GM12878 (cell line): ENCODE results near the gene UBE3D. TPM values are rescaled to one million over a fixed set of nuclear protein-coding genes. Genes with fewer than 3 reads are reported as not detected.

Experiments used
- ATAC-seq: fragments of 200-7000 bp; cut with Tn5 transposase; 3 replicates; pipeline ENCODE4 v1.9.1; 2020; ENCODE audit warnings: mild to moderate bottlenecking, moderate library complexity
- BruUV-seq: library from RNA; stranded (reverse); fragments of 400-500 nt; replicated peaks from 2 replicates; lab custom pipeline; 2021; lab: Mats Ljungman, UMichigan
- CTCF ChIA-PET: fragments of 300-600 bp; sonication (Branson Sonifier 250); formaldehyde crosslinking; extraction: SDS; loops from one replicate; lab custom pipeline; 2021; ENCODE audit warnings: inconsistent platforms; lab: Yijun Ruan, JAX
- POLR2A ChIA-PET: fragments of 350-600 bp; formaldehyde crosslinking; extraction: SDS; loops from one replicate; lab custom pipeline; 2021; ENCODE audit warnings: inconsistent platforms; lab: Charles Lee
- RAD21 ChIA-PET: fragments of 300-600 bp; sonication (Branson Sonifier 250); formaldehyde crosslinking; loops from one replicate; lab custom pipeline; 2023; ENCODE audit warnings: antibody characterized with exemption; ENCODE audit not compliant: unreplicated experiment; lab: Charles Lee
- SMC1A ChIA-PET: fragments of 300-600 bp; sonication (Branson Sonifier 250); formaldehyde crosslinking; loops from one replicate; lab custom pipeline; 2023; ENCODE audit not compliant: unreplicated experiment, uncharacterized antibody; lab: Charles Lee
- DNase-seq: peaks from one replicate; pipeline ENCODE4 v3.0.0-alpha.2; 2011; ENCODE audit warnings: low read depth, low spot score
- FAIRE-seq: peaks from 3 replicates; lab custom pipeline; 2011; peaks lifted over from hg19 to GRCh38; lab: Jason Lieb, UNC
- H2AFZ ChIP-seq: 2 replicates; pipeline ENCODE4 v1.6.0; 2011; ENCODE audit warnings: low read depth, low read length, control low read depth; ENCODE audit not compliant: control insufficient read depth
- H3K27ac ChIP-seq: 2 replicates; pipeline ENCODE4 v1.5.1; 2011; ENCODE audit warnings: control low read depth; ENCODE audit not compliant: control insufficient read depth, insufficient read depth
- H3K27me3 ChIP-seq, 2 experiments: replicated peaks in 1 of 2; 2 replicates each; pipeline versions ENCODE4 v1.6.0 to v1.6.1; 2011; ENCODE audit warnings: low read length in 1 of 2; ENCODE audit not compliant: control insufficient read depth in 2 of 2, insufficient read depth in 2 of 2
- H3K36me3 ChIP-seq, 2 experiments: 2 replicates each; pipeline ENCODE4 v1.5.1; 2011; ENCODE audit warnings: low read length in 1 of 2; ENCODE audit not compliant: control insufficient read depth in 2 of 2, insufficient read depth in 2 of 2
- H3K4me1 ChIP-seq: 2 replicates; pipeline ENCODE4 v1.6.1; 2011; ENCODE audit warnings: mild to moderate bottlenecking, low read length, moderate library complexity, mixed read lengths; ENCODE audit not compliant: control insufficient read depth, insufficient read depth
- H3K4me2 ChIP-seq: 2 replicates; pipeline ENCODE4 v1.6.0; 2011; ENCODE audit warnings: control low read depth; ENCODE audit not compliant: control insufficient read depth, insufficient read depth
- H3K4me3 ChIP-seq: fragments of 200-600 bp; sonication (generic); 2 replicates; pipeline ENCODE4 v1.5.1; 2016
- H3K79me2 ChIP-seq: 2 replicates; pipeline ENCODE4 v1.6.0; 2011; ENCODE audit warnings: low read length; ENCODE audit not compliant: control insufficient read depth, insufficient read depth
- H3K9ac ChIP-seq: 2 replicates; pipeline ENCODE4 v1.8.0; 2011; ENCODE audit warnings: low read length, control low read depth, mixed read lengths; ENCODE audit not compliant: control insufficient read depth, insufficient read depth
- H3K9me3 ChIP-seq: replicated peaks from 3 replicates; pipeline ENCODE4 v1.5.1; 2011; ENCODE audit warnings: mild to moderate bottlenecking, low read length; ENCODE audit not compliant: control insufficient read depth, insufficient read depth
- H4K20me1 ChIP-seq: 2 replicates; pipeline ENCODE4 v1.6.0; 2011; ENCODE audit not compliant: control insufficient read depth, insufficient read depth
- ASH2L ChIP-seq: fragments of 300-600, 200-600 bp; sonication (generic); IDR thresholded peaks from 2 replicates; pipeline ENCODE4 v1.6.1; 2017; ENCODE audit warnings: low read depth, mild to moderate bottlenecking, borderline replicate concordance
- CHD1 ChIP-seq: IDR thresholded peaks from 2 replicates; pipeline ENCODE4 v1.6.1; 2012; ENCODE audit warnings: low read depth, low read length, improper control_type of control experiment
- EZH2 ChIP-seq: IDR thresholded peaks from 2 replicates; pipeline ENCODE4 v1.6.1; 2012; ENCODE audit warnings: low read depth, mild to moderate bottlenecking, control low read depth, inconsistent platforms, low read length, borderline replicate concordance; ENCODE audit not compliant: control insufficient read depth
- FOXM1 ChIP-seq: IDR thresholded peaks from 2 replicates; pipeline ENCODE4 v1.6.1; 2012; ENCODE audit warnings: low read depth, mild to moderate bottlenecking, inconsistent platforms, low read length, moderate library complexity
- MYB ChIP-seq: fragments of 150-350 bp; IDR thresholded peaks from 2 replicates; pipeline ENCODE4 v1.6.1; 2014; ENCODE audit warnings: mild to moderate bottlenecking, low read depth, low read length, borderline replicate concordance
- NFIC ChIP-seq: IDR thresholded peaks from 2 replicates; pipeline ENCODE4 v1.6.1; 2012; ENCODE audit warnings: low read depth, mild to moderate bottlenecking, inconsistent platforms, low read length, moderate library complexity
- POLR2A ChIP-seq: IDR thresholded peaks from 2 replicates; pipeline ENCODE4 v1.6.1; 2011; ENCODE audit warnings: low read depth, mild to moderate bottlenecking, low read length
- RELA ChIP-seq: fragments of 450-650 bp; IDR thresholded peaks from 2 replicates; pipeline ENCODE4 v1.8.0; 2014; ENCODE audit warnings: borderline replicate concordance; ENCODE audit not compliant: partially characterized antibody
- SP1 ChIP-seq: IDR thresholded peaks from one replicate; pipeline ENCODE4 v1.6.1; 2011; ENCODE audit warnings: low read depth, low read length
- STAT1 ChIP-seq: fragments of 450-650 bp; conservative IDR thresholded peaks from 2 replicates; pipeline ENCODE4 v1.6.1; 2014; ENCODE audit warnings: antibody characterized with exemption, mild to moderate bottlenecking
- YY1 ChIP-seq: IDR thresholded peaks from 2 replicates; pipeline ENCODE4 v1.6.1; 2011; ENCODE audit warnings: low read depth, mild to moderate bottlenecking, low read length
- ZBTB33 ChIP-seq: fragments of 450-650 bp; IDR thresholded peaks from 2 replicates; pipeline ENCODE4 v1.6.1; 2017; ENCODE audit warnings: mild to moderate bottlenecking
- ZNF217 ChIP-seq: fragments of 450-650 bp; IDR thresholded peaks from 2 replicates; pipeline ENCODE4 v1.6.1; 2017; ENCODE audit warnings: antibody characterized with exemption, mild to moderate bottlenecking
- WGBS: methylation state at CpG from one replicate; pipeline ENCODE4 v1.1.6; 2016; ENCODE audit warnings: low lambda C conversion rate; ENCODE audit not compliant: insufficient replicate concordance, insufficient coverage; ENCODE audit errors: missing lambda C conversion rate; 5-methylcytosine and 5-hydroxymethylcytosine counted together
- in situ Hi-C: fragments of 300-500 bp; cut with MboI; formaldehyde crosslinking; loops from 9 replicates; pipeline ENCODE4 v1.14.3; 2018; ENCODE audit warnings: mixed read lengths
- intact Hi-C: fragments of 100-400 bp; cut with micrococcal nuclease; formaldehyde crosslinking; loops from one replicate; pipeline ENCODE4 v1.14.2; 2022; ENCODE audit not compliant: unreplicated experiment
- polyA plus RNA-seq, 11 experiments: library from polyadenylated mRNA; depleted of rRNA in 4 of 11; unstranded in 6 of 11; stranded (reverse) in 5 of 11; fragments of >200 nt; fragmentation: Nextera tagmentation in 4 of 11; fragmentation: Illumina TruSeq in 1 of 11; extraction: Ambion mirVana in 4 of 11; extraction: Trizol in 1 of 11; gene quantifications; 1 replicate in 1 of 11; 2 replicates in 10 of 11; pipeline versions ENCODE4 v1.2.1 to v1.2.3, GENCODE V29; 2011 to 2016; ENCODE audit warnings: inconsistent platforms in 2 of 11, missing spikeins in 2 of 11, low read depth in 1 of 11
- total RNA-seq, 4 experiments: library from RNA; depleted of rRNA in 3 of 4; stranded (reverse); fragments of >200 nt in 3 of 4; fragmentation: Illumina TruSeq in 1 of 4; extraction: Trizol in 1 of 4; gene quantifications; 2 replicates each; pipeline versions ENCODE4 v1.2.1 to v1.2.3, GENCODE V29; 2013 to 2021
- TF ChIP-seq, protein P1 (sequence below): fragments of 450-650 bp; IDR thresholded peaks from 2 replicates; pipeline ENCODE4 v1.6.1; 2016; ENCODE audit warnings: mild to moderate bottlenecking
- TF ChIP-seq, protein P2 (sequence below): fragments of 450-650 bp; IDR thresholded peaks from 2 replicates; pipeline ENCODE4 v1.6.1; 2017; ENCODE audit warnings: mild to moderate bottlenecking, moderate library complexity
- TF ChIP-seq, protein P3 (sequence below): fragments of 450-650 bp; formaldehyde crosslinking; IDR thresholded peaks from 2 replicates; pipeline ENCODE4 v1.4.0; 2022; ENCODE audit warnings: mild to moderate bottlenecking, moderate library complexity

The UBE3D gene
- total and polyA plus RNA-seq, 10 of the 15 experiments (the other 5 are each of a cell fraction or from before 2014, with no cell fraction given): 4.3 to 9.0 (median 7.5) TPM

DNA sequence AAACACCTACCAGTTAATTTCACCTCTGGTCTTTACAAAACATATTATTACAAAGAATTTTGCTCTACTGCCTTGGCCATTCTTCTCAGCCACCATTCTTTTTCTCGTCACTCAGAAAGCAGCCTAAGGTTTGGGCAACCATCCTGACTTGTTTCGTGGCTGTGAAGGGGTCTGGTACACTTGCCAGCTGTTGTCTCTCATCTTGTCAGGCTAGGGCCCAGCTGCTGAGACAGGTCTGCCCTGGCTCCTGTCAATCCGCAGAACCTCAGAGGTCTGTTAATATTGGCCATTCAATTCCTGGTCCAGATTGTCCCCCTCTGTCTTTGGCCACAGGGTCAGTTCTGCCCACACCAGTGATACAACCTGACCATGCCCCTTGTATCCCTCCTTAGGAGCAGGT, 197.7 kb downstream of the UBE3D start:
- ChIA-PET POLR2A (no interaction called here), RAD21 (no interaction called here), SMC1A (no interaction called here), CTCF (interaction anchor here (1.0 kb wide), 1 partner anchor 186 kb away, joined by 4 read pairs; no protein-coding TSS in a partner anchor)
- Histone ChIP-seq H3K27me3 (no peaks in the 10 kb centered on the region), H3K9me3 (no peaks in the 10 kb centered on the region), H3K36me3 (no peaks in the 10 kb centered on the region), H3K4me3 (no peak overlapping the region), H3K27ac (no peak overlapping the region), H2AFZ (no peak overlapping the region), H3K4me2 (no peak overlapping the region), H4K20me1 (no peaks in the 10 kb centered on the region), H3K4me1 (no peaks in the 10 kb centered on the region), H3K9ac (no peak overlapping the region), H3K79me2 (no peaks in the 10 kb centered on the region)
- in situ Hi-C loops: no loop called here
- BruUV-seq: no TSS peak
- ATAC-seq (no peak), FAIRE-seq (no peak), DNase-seq (no peak)
- 22% methylated on average over 3 of the region's 3 CpGs for WGBS
- intact Hi-C loops: no loop called here
- TF ChIP-seq RELA (no peak), EZH2 (no peak), ZBTB33 (no peak), YY1 (no peak), SP1 (no peak), MYB (no peak), CHD1 (no peak), ZNF217 (no peak), POLR2A (no peak), STAT1 (no peak), NFIC (no peak), FOXM1 (no peak), ASH2L (no peak)
- TF ChIP-seq, protein P1, sequence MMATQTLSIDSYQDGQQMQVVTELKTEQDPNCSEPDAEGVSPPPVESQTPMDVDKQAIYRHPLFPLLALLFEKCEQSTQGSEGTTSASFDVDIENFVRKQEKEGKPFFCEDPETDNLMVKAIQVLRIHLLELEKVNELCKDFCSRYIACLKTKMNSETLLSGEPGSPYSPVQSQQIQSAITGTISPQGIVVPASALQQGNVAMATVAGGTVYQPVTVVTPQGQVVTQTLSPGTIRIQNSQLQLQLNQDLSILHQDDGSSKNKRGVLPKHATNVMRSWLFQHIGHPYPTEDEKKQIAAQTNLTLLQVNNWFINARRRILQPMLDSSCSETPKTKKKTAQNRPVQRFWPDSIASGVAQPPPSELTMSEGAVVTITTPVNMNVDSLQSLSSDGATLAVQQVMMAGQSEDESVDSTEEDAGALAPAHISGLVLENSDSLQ: no peak
- TF ChIP-seq, protein P2, sequence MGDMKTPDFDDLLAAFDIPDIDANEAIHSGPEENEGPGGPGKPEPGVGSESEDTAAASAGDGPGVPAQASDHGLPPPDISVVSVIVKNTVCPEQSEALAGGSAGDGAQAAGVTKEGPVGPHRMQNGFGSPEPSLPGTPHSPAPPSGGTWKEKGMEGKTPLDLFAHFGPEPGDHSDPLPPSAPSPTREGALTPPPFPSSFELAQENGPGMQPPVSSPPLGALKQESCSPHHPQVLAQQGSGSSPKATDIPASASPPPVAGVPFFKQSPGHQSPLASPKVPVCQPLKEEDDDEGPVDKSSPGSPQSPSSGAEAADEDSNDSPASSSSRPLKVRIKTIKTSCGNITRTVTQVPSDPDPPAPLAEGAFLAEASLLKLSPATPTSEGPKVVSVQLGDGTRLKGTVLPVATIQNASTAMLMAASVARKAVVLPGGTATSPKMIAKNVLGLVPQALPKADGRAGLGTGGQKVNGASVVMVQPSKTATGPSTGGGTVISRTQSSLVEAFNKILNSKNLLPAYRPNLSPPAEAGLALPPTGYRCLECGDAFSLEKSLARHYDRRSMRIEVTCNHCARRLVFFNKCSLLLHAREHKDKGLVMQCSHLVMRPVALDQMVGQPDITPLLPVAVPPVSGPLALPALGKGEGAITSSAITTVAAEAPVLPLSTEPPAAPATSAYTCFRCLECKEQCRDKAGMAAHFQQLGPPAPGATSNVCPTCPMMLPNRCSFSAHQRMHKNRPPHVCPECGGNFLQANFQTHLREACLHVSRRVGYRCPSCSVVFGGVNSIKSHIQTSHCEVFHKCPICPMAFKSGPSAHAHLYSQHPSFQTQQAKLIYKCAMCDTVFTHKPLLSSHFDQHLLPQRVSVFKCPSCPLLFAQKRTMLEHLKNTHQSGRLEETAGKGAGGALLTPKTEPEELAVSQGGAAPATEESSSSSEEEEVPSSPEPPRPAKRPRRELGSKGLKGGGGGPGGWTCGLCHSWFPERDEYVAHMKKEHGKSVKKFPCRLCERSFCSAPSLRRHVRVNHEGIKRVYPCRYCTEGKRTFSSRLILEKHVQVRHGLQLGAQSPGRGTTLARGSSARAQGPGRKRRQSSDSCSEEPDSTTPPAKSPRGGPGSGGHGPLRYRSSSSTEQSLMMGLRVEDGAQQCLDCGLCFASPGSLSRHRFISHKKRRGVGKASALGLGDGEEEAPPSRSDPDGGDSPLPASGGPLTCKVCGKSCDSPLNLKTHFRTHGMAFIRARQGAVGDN: no peak
- TF ChIP-seq, protein P3, sequence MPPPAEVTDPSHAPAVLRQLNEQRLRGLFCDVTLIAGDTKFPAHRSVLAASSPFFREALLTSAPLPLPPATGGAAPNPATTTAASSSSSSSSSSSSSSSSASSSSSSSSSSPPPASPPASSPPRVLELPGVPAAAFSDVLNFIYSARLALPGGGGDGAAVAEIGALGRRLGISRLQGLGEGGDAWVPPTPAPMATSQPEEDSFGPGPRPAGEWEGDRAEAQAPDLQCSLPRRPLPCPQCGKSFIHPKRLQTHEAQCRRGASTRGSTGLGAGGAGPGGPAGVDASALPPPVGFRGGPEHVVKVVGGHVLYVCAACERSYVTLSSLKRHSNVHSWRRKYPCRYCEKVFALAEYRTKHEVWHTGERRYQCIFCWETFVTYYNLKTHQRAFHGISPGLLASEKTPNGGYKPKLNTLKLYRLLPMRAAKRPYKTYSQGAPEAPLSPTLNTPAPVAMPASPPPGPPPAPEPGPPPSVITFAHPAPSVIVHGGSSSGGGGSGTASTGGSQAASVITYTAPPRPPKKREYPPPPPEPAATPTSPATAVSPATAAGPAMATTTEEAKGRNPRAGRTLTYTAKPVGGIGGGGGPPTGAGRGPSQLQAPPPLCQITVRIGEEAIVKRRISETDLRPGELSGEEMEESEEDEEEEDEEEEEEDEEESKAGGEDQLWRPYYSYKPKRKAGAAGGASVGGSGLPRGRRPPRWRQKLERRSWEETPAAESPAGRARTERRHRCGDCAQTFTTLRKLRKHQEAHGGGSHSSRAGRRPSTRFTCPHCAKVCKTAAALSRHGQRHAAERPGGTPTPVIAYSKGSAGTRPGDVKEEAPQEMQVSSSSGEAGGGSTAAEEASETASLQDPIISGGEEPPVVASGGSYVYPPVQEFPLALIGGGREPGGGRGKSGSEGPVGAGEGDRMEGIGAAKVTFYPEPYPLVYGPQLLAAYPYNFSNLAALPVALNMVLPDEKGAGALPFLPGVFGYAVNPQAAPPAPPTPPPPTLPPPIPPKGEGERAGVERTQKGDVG (CRISPR knock-in tag): no peak
